Sigmoid colon (tissue), 7 donors: Measurements from ENCODE around the gene LMO1. TPM values are rescaled to one million over a fixed set of nuclear protein-coding genes. Genes with fewer than 3 reads are reported as not detected.

ENCODE experiments used
- DNase-seq: peaks from one replicate; pipeline ENCODE4 v3.0.0-alpha.2; 2019
- H3K27ac ChIP-seq, 4 donors: fragments of 200-600 bp; sonication (generic); one replicate each; pipeline ENCODE4 v1.5.1; 2016 to 2019; ENCODE audit warnings: mild to moderate bottlenecking in 1 of 4
- H3K27me3 ChIP-seq, 3 donors: fragments of 200-600 bp; sonication (generic); one replicate each; pipeline ENCODE4 v1.5.1; 2019; ENCODE audit warnings: mild to moderate bottlenecking in 1 of 3
- H3K36me3 ChIP-seq, 4 donors: fragments of 200-600 bp; sonication (generic); one replicate each; pipeline ENCODE4 v1.5.1; 2016 to 2019
- H3K4me1 ChIP-seq, 4 donors: fragments of 200-600 bp; sonication (generic); one replicate each; pipeline ENCODE4 v1.5.1; 2017 to 2019
- H3K4me3 ChIP-seq, 4 donors: fragments of 200-600 bp; sonication (generic); one replicate each; pipeline ENCODE4 v1.5.1; 2017 to 2019; ENCODE audit warnings: mild to moderate bottlenecking in 2 of 4, moderate library complexity in 1 of 4
- H3K9me3 ChIP-seq, 4 donors: fragments of 200-600 bp in 3 of 4; sonication (generic) in 3 of 4; one replicate each; pipeline versions ENCODE4 v1.5.1 to v1.6.1; 2013 to 2019
- CTCF ChIP-seq, 4 experiments: fragments of 450-650 bp in 3 of 4; fragments of 200-600 bp in 1 of 4; IDR thresholded peaks; one replicate each; pipeline ENCODE4 v1.5.1; 2016 to 2019; ENCODE audit warnings: antibody characterized with exemption in 4 of 4, mild to moderate bottlenecking in 3 of 4, moderate library complexity in 2 of 4
- EP300 ChIP-seq, 4 donors: sonication (generic); formaldehyde crosslinking; IDR thresholded peaks; one replicate each; pipeline ENCODE4 v1.6.1; 2017; ENCODE audit warnings: antibody characterized with exemption in 4 of 4
- POLR2A ChIP-seq, 2 donors: fragments of 450-650 bp; IDR thresholded peaks; one replicate each; pipeline ENCODE4 v1.6.1; 2016; ENCODE audit warnings: antibody characterized with exemption in 2 of 2, mild to moderate bottlenecking in 2 of 2, moderate library complexity in 2 of 2
- POLR2AphosphoS5 ChIP-seq, 4 donors: sonication (generic); formaldehyde crosslinking; IDR thresholded peaks; one replicate each; pipeline ENCODE4 v1.6.1; 2017; ENCODE audit warnings: antibody characterized with exemption in 4 of 4
- WGBS, 2 donors: extraction: QIAGEN DNeasy Blood & Tissue Kit; methylation state at CpG; one replicate each; pipeline ENCODE4 v1.1.7; 2013; 5-methylcytosine and 5-hydroxymethylcytosine counted together
- intact Hi-C: fragments of 100-400 bp; cut with DNase I; formaldehyde crosslinking; loops from one replicate; pipeline ENCODE4 v1.15.1; 2023
- polyA plus RNA-seq, 3 donors: library from polyadenylated mRNA; stranded (reverse); fragments of 200-250 nt; gene quantifications; one replicate each; pipeline ENCODE4 v1.2.3, GENCODE V29; 2013
- total RNA-seq, 4 donors: library from RNA; depleted of rRNA; stranded (reverse); fragments of >200 nt; gene quantifications; one replicate each; pipeline ENCODE4 v1.1.0, GENCODE V29; 2016
- donor health status: healthy with polysubstance abuse.
- donor health status: Bipolar disorder and iron deficiency.
- donor health status: healthy.

LMO1 gene
- total and polyA plus RNA-seq, 7 donors: 0.04 to 1.8 (median 0.66) TPM; not detected in 4

- Histone ChIP-seq H3K27me3 (peaks cover 0 to 6% (median 0%) of the 10 kb centered on the region in 3 donors), H3K4me1 (no peaks in the 10 kb centered on the region), H3K9me3 (no peaks in the 10 kb centered on the region), H3K27ac (no peak overlapping the region), H3K4me3 (no peak overlapping the region), H3K36me3 (no peaks in the 10 kb centered on the region)
- no peak for TF ChIP-seq CTCF (IDR thresholded peaks at IDR 0.05)
- TF ChIP-seq POLR2AphosphoS5 (IDR thresholded peaks at IDR 0.05): no peak
- TF ChIP-seq POLR2A (IDR thresholded peaks at IDR 0.05): no peak
- no peak for TF ChIP-seq EP300 (IDR thresholded peaks at IDR 0.05)
- no peak for DNase-seq
- WGBS, 2 donors: 72 to 74% methylated on average over 19 of the region's 19 CpGs
- intact Hi-C loops: no loop called here
Observed at GRCh38 chr11:8242499-8243280, 21.0 kb downstream of the LMO1 start.

- 75 to 77% methylated on average over 3 of the region's 3 CpGs for WGBS, 2 donors
- peaks cover 0 to 2% (median 0%) of the 10 kb centered on the region in 3 donors for H3K27me3 ChIP-seq
Observed at GRCh38 chr11:8242118-8242475, 21.6 kb downstream of the LMO1 start.

GRCh38 chr11:8241373-8242117, 22.1 kb downstream of the LMO1 start:
- Histone ChIP-seq H3K36me3 (no peaks in the 10 kb centered on the region), H3K9me3 (no peaks in the 10 kb centered on the region), H3K27me3 (no peaks in the 10 kb centered on the region), H3K27ac (no peak overlapping the region), H3K4me1 (no peaks in the 10 kb centered on the region), H3K4me3 (no peak overlapping the region)
- TF ChIP-seq CTCF (IDR thresholded peaks at IDR 0.05): no peak
- no peak for TF ChIP-seq POLR2A (IDR thresholded peaks at IDR 0.05)
- TF ChIP-seq POLR2AphosphoS5 (IDR thresholded peaks at IDR 0.05): no peak
- no peak for TF ChIP-seq EP300 (IDR thresholded peaks at IDR 0.05)
- DNase-seq: no peak
- intact Hi-C loops: no loop called here

More at GRCh38 chr11:8242118-8242475, 21.6 kb downstream of the LMO1 start:
- intact Hi-C loops: no loop called here
- no peaks in the 10 kb centered on the region for H3K36me3 ChIP-seq
- H3K4me1 ChIP-seq: no peaks in the 10 kb centered on the region
- H3K4me3 ChIP-seq: no peak overlapping the region
- H3K9me3 ChIP-seq: no peaks in the 10 kb centered on the region
- no peak overlapping the region for H3K27ac ChIP-seq
- no peak for DNase-seq
- no peak for TF ChIP-seq EP300 (IDR thresholded peaks at IDR 0.05)
- no peak for TF ChIP-seq CTCF (IDR thresholded peaks at IDR 0.05)
- no peak for TF ChIP-seq POLR2AphosphoS5 (IDR thresholded peaks at IDR 0.05)
- TF ChIP-seq POLR2A (IDR thresholded peaks at IDR 0.05): no peak

GRCh38 chr11:8239536-8240228, 24.0 kb downstream of the LMO1 start:
- Histone ChIP-seq H3K27ac (no peak overlapping the region), H3K4me1 (no peaks in the 10 kb centered on the region), H3K9me3 (no peaks in the 10 kb centered on the region), H3K36me3 (no peaks in the 10 kb centered on the region), H3K4me3 (no peak overlapping the region), H3K27me3 (no peaks in the 10 kb centered on the region)
- intact Hi-C loops: no loop called here
- no peak for TF ChIP-seq POLR2A (IDR thresholded peaks at IDR 0.05)
- TF ChIP-seq EP300 (IDR thresholded peaks at IDR 0.05): no peak
- no peak for TF ChIP-seq POLR2AphosphoS5 (IDR thresholded peaks at IDR 0.05)
- TF ChIP-seq CTCF (IDR thresholded peaks at IDR 0.05): no peak
- 72 to 80% methylated on average over 6 of the region's 6 CpGs for WGBS, 2 donors
- DNase-seq: no peak
